ENCODE results near the gene B3GAT1.

- TF ChIP-seq, protein P1, sequence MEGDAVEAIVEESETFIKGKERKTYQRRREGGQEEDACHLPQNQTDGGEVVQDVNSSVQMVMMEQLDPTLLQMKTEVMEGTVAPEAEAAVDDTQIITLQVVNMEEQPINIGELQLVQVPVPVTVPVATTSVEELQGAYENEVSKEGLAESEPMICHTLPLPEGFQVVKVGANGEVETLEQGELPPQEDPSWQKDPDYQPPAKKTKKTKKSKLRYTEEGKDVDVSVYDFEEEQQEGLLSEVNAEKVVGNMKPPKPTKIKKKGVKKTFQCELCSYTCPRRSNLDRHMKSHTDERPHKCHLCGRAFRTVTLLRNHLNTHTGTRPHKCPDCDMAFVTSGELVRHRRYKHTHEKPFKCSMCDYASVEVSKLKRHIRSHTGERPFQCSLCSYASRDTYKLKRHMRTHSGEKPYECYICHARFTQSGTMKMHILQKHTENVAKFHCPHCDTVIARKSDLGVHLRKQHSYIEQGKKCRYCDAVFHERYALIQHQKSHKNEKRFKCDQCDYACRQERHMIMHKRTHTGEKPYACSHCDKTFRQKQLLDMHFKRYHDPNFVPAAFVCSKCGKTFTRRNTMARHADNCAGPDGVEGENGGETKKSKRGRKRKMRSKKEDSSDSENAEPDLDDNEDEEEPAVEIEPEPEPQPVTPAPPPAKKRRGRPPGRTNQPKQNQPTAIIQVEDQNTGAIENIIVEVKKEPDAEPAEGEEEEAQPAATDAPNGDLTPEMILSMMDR (conservative IDR thresholded peaks at IDR 0.05 in 1 of 2, IDR thresholded peaks at IDR 0.05 in 1 of 2; ENCODE audit: low read depth in 1 of 2, low read length in 2 of 2): no peak
- no peak for TF ChIP-seq EZH2 (IDR thresholded peaks at IDR 0.05; ENCODE audit: low read length, missing control alignments)
Observed at GRCh38 chr11:134384406-134384805, 27.6 kb downstream of the B3GAT1 start.

All from fibroblast of lung (primary cell).